Mammary epithelial cell (primary cell): ENCODE measurements around the gene PLEKHA3.
A peak's percentile ranks its signal among the peaks of the same experiment; 100 is the strongest.

Experiments used
- EZH2 ChIP-seq: IDR thresholded peaks from 2 replicates; pipeline ENCODE4 v1.6.1; 2012; ENCODE audit warnings: low read length, inconsistent platforms, borderline replicate concordance
- TF ChIP-seq, protein P1 (sequence below), 2 donors: IDR thresholded peaks in 1 of 2; conservative IDR thresholded peaks in 1 of 2; 2 replicates each; pipeline ENCODE4 v1.5.1; 2011 to 2012; ENCODE audit warnings: inconsistent platforms in 2 of 2, low read length in 2 of 2, mild to moderate bottlenecking in 2 of 2, control low read depth in 1 of 2, low read depth in 1 of 2; ENCODE audit not compliant: insufficient read depth in 1 of 2; ENCODE audit errors: extremely low read depth in 1 of 2

DNA sequence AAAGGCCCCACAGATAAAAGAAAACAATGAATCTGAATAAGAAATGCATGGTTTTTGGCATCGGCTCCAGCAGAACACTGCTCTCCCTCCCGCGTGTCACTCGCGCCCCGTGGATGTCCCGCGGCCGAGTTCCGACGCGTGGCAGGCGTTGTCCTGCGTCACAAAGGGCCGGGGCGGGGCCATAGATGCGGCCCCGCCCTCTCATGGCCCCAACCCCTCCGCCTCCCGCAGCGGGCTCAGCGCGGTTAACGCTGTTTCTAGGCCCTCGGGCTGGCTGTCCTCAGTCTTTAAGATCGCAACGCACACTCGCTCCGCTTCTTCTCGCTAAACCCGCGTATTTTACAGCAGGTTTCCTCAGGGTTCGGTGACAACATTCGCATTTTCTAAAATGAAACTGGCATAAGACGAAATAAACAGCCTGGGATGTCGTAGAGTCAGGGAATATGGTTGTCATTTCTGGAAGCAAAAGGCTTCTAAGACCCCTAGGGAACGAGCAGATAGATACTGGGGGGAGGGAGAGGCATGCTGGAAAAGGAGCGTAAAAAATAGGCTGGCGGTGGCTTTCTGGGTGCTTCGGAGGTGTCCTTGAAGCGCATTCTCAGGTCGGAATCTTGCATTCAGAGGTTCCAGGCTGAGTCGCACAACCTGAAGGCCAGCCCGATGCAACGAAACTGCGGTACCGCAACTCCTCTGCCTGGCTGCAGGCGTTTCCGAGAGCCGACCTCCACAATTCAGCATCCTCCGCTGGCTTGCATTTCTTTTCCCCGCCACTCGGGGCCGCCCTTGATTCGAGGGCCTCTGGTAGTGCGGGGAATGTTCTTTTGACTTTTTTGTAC lies 1.6 kb upstream of the PLEKHA3 start, which contains the start of gene FKBP7:
- TF ChIP-seq, protein P1, sequence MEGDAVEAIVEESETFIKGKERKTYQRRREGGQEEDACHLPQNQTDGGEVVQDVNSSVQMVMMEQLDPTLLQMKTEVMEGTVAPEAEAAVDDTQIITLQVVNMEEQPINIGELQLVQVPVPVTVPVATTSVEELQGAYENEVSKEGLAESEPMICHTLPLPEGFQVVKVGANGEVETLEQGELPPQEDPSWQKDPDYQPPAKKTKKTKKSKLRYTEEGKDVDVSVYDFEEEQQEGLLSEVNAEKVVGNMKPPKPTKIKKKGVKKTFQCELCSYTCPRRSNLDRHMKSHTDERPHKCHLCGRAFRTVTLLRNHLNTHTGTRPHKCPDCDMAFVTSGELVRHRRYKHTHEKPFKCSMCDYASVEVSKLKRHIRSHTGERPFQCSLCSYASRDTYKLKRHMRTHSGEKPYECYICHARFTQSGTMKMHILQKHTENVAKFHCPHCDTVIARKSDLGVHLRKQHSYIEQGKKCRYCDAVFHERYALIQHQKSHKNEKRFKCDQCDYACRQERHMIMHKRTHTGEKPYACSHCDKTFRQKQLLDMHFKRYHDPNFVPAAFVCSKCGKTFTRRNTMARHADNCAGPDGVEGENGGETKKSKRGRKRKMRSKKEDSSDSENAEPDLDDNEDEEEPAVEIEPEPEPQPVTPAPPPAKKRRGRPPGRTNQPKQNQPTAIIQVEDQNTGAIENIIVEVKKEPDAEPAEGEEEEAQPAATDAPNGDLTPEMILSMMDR (conservative IDR thresholded peaks at IDR 0.05 in 1 of 2, IDR thresholded peaks at IDR 0.05 in 1 of 2; ENCODE audit: extremely low read depth in 1 of 2, insufficient read depth in 1 of 2, low read depth in 1 of 2, low read length in 2 of 2), result peak; percentile 75 to 77
- TF ChIP-seq EZH2, result no peak
